ENCODE measurements around the gene CSGALNACT2. TPM values are rescaled to one million over a fixed set of nuclear protein-coding genes. Genes with fewer than 3 reads are reported as not detected.

Gene CSGALNACT2
- total RNA-seq, 1 donor: 17.3 TPM

DNA sequence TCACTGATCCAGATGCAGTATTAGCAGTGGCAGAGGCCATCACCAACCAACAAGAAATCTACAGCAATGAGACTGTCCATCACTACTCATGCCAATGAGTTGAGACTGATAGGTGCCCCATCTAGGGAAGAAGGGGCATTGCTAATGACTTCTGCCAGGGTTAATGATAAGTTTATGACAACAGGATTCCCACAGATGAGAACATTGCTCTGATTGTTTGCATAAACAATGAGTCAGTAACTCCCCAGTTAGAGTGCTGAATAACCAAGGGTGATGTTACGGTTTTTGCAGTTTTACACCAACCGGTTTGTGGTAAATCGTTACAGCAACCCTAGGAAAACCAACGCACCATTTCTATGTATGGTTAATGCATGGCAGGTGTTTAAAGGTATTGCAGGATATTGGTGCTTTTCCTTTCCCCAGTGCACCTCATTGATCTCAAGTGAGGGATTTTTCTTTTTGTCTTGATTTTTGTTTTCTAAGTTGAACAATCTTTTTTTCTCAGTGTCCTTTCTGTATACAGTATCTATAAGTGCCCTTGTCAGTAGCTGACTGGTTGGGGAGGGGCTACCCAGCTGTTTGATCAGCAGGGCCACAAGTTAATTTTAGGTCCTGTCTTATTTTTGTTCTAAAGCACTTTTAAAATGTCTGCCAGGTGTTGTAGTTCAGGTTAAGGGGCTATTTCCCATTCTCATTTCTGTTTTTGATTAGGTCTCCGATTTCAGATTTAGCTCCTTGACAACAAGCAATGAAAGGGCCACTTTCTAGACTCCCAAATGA lies 3.9 kb upstream of the CSGALNACT2 start:
- DNase-seq (ENCODE audit: low read depth): peak; percentile 24
- no peak overlapping the region for H3K4me3 ChIP-seq (ENCODE audit: low read depth, low read length)
- TF ChIP-seq, protein P1, sequence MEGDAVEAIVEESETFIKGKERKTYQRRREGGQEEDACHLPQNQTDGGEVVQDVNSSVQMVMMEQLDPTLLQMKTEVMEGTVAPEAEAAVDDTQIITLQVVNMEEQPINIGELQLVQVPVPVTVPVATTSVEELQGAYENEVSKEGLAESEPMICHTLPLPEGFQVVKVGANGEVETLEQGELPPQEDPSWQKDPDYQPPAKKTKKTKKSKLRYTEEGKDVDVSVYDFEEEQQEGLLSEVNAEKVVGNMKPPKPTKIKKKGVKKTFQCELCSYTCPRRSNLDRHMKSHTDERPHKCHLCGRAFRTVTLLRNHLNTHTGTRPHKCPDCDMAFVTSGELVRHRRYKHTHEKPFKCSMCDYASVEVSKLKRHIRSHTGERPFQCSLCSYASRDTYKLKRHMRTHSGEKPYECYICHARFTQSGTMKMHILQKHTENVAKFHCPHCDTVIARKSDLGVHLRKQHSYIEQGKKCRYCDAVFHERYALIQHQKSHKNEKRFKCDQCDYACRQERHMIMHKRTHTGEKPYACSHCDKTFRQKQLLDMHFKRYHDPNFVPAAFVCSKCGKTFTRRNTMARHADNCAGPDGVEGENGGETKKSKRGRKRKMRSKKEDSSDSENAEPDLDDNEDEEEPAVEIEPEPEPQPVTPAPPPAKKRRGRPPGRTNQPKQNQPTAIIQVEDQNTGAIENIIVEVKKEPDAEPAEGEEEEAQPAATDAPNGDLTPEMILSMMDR (IDR thresholded peaks at IDR 0.05; ENCODE audit: insufficient read depth, low read depth, low read length): no peak

DNA sequence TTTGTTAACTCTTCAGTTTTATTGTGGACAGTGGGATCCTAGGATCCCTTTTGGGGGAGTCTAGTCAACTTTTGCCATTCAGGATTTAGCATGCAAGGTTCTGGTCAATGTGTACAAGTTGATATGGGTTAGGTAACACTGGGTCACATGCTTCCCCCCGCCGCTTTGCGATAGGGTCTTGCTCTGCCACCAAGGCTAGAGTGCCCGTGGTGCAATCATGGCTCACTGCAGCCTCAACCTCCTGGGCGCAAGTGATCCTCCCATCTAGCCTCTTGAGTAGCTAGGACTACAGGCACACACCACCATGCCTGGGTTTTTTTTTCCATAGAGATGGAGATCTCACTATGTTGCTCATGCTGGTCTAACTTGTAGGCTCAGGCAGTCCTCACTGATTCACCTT lies 3.2 kb upstream of the CSGALNACT2 start:
- H3K4me3 ChIP-seq (ENCODE audit: low read depth, low read length): no peak overlapping the region
- TF ChIP-seq, protein P1 (IDR thresholded peaks at IDR 0.05; ENCODE audit: insufficient read depth, low read depth, low read length): no peak
- no peak for DNase-seq (ENCODE audit: low read depth)

DNA sequence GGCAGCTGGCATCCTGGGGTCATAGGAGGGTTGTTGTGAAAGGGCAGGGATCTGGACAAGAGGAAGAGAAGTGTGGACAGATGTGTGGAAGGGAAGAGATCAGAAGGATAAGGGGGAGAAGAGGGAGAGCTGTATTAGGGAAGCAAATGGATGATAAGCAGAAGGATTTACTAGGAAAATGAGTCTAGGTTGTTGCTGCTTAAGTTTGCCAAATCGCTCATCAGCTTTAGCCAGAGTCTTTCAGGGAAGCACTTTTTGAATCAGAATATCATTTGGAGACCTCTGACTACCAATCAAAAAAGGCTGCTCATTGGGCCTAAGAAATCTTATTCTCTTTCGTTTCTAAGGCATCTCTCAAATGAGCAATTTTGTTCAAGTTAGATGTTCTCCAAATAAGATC lies 2.6 kb upstream of the CSGALNACT2 start:
- no peak overlapping the region for H3K4me3 ChIP-seq (ENCODE audit: low read depth, low read length)
- DNase-seq (ENCODE audit: low read depth): no peak
- TF ChIP-seq, protein P1 (IDR thresholded peaks at IDR 0.05; ENCODE audit: insufficient read depth, low read depth, low read length): no peak

- TF ChIP-seq, protein P1 (IDR thresholded peaks at IDR 0.05; ENCODE audit: insufficient read depth, low read depth, low read length): no peak
- no peak overlapping the region for H3K4me3 ChIP-seq (ENCODE audit: low read depth, low read length)
- no peak for DNase-seq (ENCODE audit: low read depth)
These were observed 1.8 kb upstream of the CSGALNACT2 start for GRCh38 chr10:43136432-43136831.

- TF ChIP-seq, protein P1 (IDR thresholded peaks at IDR 0.05; ENCODE audit: insufficient read depth, low read depth, low read length): no peak
- H3K4me3 ChIP-seq (ENCODE audit: low read depth, low read length): peak overlapping the region; percentile 72
- DNase-seq (ENCODE audit: low read depth): no peak
These were observed 1.1 kb upstream of the CSGALNACT2 start for GRCh38 chr10:43136995-43137716.

- H3K4me3 ChIP-seq (ENCODE audit: low read depth, low read length): peak overlapping the region; percentile 72
- DNase-seq (ENCODE audit: low read depth): peak; percentile 56
- TF ChIP-seq, protein P1 (IDR thresholded peaks at IDR 0.05; ENCODE audit: insufficient read depth, low read depth, low read length): no peak
These were observed 576 bp upstream of the CSGALNACT2 start for GRCh38 chr10:43137717-43138020.

All from fibroblast of villous mesenchyme (primary cell).